GM18517 (cell line): Measurements from ENCODE around the gene TAP1.
A peak's percentile ranks its signal among the peaks of the same experiment; 100 is the strongest.

Source experiments
- ATAC-seq: cut with Tn5 transposase; IDR thresholded peaks from one replicate; pipeline ENCODE4 v1.9.1; 2021; ENCODE audit warnings: mild to moderate bottlenecking, moderate library complexity; ENCODE audit not compliant: unreplicated experiment

Gene TAP1

DNA sequence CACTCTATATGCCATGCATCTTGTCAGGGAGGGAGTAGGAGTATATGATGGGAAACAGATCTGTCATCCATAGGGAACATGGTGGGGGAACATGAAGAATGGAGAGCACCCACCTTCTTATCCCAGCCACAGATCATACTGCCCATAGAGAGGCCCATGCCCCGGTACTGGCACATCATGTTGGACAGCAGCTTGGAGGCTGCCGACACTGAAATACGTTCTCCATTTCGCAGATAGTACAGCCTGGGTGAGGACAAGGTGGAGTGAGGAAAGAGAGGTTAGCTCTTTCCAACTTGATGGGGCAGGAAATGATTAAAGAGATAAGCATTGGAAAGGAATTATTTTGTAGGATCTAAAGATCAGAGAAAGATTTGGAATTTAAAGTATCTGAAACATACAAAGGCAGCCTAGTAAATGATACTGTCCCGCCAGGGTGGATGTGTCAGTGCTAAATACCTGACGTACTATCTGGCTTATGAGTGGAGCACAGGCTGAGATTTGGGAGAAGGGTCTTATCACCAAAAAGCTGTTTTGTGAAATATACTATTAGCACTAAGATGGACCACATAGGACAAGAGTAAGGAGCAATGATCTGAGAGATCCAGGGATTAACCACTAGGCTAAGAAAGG, 11.4 kb downstream of the TAP1 start:
- no peak for ATAC-seq

DNA sequence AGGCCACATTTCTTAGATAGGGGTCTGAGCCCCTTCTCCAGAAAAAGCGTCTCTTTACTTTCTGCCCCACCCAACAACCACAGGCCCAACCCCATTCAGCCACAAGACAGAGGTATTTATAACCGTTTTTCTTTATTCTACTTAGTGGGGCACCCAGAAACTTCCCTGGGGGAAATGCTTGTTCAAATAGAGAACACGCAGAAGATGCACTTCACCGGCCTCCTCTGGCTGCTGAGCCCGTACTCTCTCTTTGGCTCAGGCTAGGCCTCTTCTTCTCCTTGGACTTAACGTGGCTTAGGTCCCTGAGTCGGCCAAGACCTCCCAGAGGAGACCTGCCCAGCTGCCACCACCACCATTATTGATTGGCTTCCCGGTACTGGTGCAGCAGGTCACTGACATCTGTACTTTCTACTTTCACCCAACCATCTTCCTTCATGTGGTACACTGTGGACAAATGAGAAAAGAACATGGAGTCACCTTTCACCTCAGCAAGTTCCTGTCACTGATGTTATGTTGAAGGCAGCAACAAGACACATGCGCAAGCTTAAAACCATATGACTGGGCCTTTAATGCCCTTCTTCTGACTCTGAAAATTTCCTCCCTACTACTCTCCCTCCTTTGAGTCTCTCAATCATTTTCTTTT, 12.8 kb downstream of the TAP1 start:
- no peak for ATAC-seq

DNA sequence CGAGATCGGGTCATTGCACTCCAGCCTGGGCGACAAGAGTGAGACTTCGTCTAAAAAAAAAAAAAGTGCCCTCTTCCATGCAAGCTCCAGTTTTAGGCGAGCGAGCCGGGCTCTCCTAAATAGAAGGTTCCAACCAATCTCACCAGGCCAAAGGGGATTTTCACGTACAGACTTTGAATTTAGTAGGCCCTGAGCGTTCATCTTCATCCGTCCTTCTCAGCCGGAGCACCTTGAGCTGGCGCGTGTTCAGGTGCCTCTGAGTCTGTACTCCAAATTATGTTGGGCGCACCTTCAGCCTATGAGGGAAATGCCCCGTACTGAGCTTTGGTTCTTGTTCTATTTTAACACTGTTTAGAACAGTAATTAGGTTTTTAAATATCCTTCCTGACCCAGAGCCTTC, 14.1 kb downstream of the TAP1 start:
- no peak for ATAC-seq

DNA sequence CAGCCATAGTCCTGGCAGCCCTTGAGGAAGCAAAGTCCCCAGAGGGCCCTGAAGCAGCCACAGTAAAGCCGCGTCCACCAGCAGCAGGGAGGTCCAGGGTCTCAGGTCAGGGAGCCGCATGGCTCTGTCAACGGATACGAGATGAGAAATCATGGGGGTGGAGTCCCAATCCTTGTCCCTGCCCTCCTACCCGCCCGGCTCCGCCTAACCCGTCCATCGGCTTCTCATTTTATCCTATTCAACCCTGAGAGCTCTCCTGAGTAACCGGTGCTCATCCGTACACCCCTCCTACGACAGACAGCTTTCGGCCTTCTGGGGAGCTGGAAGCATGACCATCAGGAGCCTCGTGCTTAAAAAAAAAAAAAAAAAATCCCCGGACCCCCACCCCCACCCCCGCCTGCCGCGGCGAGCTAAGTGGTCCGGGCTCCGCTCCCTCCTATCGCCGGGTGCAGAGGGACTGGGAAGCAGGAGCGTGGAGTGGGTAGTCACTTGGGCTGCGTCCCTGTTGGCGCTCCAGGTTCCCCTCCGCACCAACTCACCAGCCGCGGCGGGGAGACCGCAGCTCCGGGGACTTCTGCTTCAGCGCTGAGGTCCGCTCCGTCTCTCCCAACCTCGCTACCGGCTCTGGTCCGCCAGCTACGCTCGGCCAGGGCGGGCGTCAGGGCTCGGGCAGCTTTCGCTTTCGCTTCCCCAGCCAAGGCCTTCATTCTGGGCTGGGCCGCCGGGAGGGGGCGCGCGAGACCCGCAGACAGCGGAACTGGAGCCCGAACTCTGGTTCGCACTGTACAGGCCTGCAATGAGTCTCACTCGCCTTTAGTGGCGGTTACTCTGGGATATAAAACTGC, 15.2 kb downstream of the TAP1 start, which contains the start of gene TAP2:
Gene TAP2, minus strand, starts transcription at position 626 of the 845 bp plus-strand sequence. Its CDS starts 506 bp downstream, at position 120.
- ATAC-seq: peak; percentile 68

DNA sequence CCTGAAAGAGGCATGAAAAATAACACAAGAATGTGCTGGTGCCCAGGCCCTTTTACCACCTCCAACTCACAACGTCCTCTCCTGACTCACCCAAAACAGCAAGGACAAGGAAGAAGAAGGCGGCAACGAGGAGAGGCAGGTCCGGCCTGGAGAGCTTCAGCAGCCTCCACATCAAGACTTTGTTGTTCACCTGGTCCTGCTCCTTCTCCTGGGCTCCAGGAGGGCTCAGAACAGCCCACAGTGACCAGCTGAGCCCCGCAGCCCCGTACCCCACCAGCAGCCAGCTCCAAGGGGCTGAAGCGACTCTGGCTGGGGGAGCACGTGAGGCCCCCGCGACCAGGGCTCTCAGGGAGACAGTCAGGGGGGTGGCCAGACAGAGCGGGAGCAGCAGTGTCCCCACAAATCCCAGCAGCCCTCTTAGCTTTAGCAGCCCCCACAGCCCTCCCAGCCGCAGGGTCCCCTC, 15.8 kb downstream of the TAP1 start:
- no peak for ATAC-seq

DNA sequence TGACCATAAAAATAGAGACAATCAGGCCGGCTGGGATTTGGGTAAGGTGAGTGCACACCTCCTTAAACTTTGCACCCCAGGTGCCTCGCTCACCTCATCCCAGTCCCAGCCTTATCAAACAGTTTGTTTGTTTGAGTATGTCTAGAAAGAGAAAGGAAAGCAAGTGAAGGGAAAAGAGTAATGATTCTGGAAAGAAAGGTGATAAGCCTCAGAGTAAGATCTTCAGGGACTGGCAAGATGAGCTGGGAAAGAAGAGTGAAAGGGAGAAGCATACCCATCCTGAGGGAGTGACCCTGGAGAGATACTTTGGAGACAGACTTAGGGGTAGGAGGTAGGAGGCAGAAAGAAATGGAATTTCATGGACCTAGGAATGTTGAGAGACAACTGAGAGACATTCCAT, 16.6 kb downstream of the TAP1 start:
- ATAC-seq: no peak

DNA sequence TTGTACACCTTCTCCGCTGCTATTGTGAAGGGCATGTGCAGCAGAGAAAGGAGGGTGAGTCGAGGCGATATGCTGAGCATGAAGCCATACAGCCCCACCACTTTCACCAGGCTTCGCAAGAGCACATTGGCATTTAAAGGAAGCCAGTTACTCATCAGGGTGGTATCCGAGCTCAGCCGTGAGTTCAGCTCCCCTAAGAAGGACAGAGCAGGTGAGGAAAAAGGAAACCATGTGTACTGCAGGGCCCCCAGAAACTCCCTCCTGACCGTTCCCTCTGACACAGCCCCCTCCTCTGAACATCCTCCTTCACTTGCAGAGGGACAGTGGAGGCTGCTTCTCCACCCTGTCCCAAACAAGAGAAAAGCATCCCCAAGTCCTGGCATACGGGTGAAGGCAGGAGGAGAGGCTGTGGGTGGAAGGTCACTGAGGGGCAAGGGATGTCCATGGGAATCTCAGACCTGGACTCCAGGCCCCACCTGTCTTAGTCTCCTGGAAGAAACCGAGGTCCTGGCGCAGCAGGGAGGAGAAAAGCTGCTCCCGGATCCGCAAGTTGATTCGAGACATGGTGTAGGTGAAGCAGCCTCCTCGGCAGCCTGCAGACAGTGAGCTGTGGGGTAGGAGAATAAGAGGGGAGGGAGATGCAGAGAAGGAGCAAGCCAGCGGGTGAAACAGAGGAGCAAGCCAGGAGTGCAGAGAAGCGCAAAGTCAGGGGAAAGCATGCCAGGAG, 18.2 kb downstream of the TAP1 start:
- ATAC-seq: no peak

DNA sequence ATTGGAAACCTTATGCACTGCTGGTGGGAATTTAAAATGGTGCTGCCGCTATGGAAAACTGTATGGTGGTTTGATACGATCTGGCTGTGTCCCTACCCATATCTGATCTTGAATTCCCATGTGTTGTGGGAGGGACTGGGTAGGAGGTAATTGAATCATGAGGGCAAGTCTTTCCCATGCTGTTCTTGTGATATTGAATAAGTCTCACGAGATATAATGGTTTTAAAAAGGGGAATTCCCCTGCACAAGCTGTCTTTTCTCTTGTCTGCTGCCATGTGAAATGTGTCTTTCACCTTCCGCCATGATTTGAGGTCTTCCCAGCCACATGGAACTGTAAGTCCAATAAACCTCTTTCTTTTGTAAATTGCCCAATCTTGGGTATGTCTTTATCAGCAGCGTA, 19.8 kb downstream of the TAP1 start:
- no peak for ATAC-seq

DNA sequence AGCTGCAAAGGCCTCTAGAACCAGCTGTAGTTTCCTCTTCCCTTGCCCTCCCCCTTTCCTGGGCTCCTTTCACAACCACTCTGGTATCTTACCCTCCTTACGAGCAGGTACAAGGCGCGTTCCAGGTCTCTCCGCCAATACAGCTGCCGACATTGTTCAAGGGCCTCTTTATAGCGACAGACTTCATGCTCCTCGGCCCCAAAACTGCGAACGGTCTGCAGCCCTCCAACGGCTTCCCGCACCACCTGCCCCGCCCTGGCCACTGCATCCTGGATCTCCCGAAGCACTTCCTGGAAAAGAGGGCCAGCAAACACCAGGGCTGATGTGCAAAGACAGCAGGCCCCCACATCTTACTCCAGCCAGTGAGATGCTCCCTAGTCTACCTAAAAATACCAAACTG, 21.0 kb downstream of the TAP1 start:
- ATAC-seq: no peak

DNA sequence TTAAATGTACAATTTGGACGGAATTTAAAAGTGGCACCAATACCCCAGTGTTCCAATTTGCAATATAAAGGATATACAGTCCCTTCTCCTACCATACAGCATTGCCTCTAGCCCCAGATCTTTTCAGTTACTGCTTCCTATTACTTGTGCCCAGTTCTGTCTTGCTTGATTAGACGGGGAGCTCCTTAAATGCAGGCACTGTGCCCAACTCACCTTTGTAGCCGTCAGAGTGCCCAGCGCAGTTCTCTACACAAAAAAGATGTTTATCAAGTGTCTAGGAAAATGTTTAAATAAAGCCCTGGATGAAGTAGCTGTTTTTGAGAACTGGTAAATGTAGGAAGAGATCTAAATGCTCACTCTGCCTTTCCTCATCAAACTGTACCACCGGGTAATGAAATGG, 22.6 kb downstream of the TAP1 start:
- no peak for ATAC-seq

DNA sequence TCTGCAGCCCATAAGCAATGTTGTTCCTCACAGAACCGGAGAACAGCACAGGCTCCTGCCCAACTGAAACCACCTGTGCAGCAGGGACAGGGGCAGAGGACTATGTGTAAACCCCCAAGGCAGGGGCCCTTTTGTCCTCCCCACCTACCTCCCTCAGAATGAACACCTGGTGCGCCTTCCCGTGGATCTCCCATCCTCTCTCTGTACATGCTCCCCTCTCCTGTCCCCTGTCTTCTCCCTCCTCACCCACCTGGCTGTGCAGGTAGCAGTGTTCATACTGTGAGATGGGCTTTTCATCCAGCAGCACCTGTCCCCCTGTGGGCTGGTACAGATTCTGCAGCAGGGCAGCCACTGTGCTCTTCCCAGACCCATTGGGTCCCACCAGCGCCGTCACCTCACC, 23.5 kb downstream of the TAP1 start:
- ATAC-seq: no peak

DNA sequence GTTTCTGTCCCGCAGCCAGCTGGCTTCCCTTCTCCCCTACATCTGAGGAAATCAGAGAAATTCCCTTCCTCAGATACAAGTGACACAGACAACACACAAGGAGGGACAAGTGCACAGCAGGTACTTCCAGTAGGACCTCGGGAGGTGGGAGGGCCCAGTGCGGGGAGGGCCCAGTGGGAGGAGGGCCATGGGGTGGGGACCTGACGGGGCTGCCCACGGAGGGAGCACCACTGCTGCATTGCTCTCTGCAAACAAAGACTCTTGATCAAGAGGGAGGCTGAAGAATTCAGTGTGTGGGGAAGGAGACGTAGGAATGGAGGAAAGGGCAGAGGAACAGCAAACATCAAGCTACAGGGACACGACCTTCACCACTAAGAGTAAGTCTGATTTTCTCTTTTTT, 24.0 kb downstream of the TAP1 start:
- no peak for ATAC-seq

DNA sequence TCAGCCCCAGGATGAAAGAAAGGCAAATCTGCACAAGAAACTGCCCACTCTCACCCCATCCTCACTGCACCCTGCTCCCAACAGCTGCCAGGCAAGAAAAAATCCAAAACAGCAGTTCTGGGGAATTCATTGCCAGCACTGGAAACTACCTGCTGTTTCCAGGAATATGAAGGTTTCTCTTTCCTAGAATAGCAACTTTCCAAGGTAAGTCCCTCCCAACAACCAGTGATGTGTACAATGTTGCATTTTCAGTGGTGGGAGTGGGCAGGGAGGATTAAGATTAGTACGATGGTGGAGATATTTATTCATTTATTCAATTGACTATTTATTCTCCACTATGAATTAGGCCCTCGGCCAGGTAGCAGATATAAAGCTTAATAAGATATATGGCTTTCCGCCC, 26.5 kb downstream of the TAP1 start:
- no peak for ATAC-seq

DNA sequence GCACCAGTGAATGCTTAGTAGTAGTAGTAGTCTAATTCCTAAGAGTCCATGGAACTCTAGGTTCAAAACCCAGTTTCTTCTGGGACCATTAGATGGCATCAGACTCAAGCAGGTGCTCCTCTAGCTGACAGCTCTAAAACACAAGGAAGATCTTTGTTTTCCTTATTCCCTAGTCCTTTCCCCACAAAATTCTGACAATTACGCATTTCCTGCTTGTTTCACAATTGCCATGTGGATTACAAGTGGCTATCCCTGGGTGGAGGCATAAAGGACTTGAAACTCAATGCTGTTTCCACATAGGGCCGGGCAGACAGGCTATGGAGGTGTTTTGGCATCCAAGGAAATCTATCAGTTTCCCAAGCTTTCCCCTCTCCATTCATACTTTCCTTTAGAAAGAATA, 27.5 kb downstream of the TAP1 start:
- ATAC-seq: no peak

DNA sequence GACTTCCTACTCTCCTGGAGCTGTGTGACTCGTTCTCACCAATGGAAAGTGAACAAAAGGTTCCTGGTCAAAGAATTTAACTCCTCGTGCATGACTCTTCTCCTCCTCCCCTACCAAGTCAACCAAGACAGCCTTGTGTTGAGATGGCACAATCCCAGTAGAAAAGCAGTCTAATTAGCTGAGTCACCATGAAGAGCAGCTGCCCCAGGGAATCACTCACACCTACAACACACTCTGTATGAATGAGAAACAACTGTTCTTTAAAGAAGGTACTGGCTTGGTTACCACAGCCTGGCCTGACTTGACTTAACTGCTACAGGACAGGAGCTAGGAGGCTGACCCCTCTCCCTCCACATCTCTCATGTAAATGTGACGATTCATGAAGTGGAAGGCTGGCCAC, 33.8 kb downstream of the TAP1 start:
- no peak for ATAC-seq

DNA sequence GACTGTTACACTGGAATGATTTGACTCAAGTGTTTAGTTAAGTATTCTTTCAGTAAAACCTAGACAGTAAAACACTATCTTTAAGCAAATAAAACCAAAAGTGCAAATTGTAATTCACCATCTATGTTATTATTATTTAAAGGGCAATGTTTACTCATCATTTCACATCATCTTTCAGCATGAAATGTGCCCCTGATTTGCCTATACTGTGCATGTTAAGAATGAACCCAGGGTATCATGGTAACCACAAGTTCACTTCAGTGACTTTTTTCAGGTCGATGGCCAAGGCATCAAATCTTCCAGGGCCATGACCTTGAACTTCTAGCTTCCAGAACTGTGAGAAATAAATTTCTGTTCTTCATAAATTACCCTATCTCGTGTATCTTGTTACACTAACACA, 34.6 kb downstream of the TAP1 start:
- ATAC-seq: no peak

DNA sequence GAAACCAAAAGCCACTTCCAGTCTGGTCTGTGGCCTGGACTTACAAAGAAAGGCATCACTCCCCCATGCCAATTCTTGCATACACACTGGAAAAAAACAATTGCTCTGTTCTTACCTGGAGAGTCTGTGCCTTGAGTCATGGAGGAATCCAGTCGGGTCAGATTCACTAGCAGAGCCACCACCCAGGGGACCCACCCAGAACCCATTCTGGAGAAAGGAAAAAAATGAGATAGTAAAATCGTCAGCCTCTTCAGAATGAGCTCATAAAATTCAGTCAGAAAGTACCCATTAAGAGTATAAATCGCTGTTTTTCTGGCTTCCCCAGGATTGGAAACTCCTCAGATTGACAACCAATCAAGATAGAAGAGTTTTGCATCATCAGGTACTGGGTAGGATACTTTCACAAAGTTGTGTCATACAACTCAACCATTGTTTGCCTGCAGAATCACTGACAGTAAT, 36.7 kb downstream of the TAP1 start, which contains the start of gene HLA-DOB:
Gene HLA-DOB, minus strand, starts transcription at position 257 of the 459 bp plus-strand sequence. Its CDS starts 51 bp downstream, at position 206.
- ATAC-seq: peak; percentile 49

DNA sequence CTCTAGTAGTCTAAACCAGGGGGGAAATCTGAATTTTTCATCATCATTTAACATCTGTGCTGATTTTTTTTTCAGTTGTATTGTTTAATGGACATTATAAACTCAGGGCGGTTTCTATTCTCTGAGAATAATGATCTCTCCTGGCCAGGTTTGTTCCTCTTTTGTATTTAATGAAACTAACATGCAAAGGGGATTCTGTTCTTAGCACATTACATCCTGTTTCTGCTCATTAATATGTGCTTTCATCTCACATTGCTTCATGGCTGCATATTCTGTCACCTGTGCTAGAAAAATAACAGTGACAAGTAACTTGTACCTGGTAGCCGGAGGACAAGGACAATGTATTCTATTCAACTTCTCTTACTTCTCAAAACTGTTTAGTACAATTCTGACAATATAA, 37.5 kb downstream of the TAP1 start:
- peak; percentile 55 for ATAC-seq

DNA sequence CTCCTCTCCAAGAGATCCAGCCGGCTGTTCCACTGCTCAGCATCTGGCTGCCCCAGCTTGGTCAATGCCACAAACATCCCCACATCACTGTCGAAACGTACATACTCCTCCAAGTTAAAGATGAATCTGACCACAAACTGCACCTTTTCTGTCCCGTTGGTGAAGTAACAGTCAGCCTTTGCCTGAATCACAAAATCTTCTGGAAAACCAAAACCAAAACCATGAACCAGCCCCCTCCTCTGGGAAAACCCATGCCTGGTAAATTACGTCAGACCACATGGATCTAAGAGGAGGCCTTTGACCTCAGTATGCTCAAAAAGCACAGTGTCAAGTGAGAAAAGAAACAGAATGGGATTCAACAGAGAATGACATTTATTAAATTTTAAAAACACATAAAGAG, 38.4 kb downstream of the TAP1 start:
- no peak for ATAC-seq

DNA sequence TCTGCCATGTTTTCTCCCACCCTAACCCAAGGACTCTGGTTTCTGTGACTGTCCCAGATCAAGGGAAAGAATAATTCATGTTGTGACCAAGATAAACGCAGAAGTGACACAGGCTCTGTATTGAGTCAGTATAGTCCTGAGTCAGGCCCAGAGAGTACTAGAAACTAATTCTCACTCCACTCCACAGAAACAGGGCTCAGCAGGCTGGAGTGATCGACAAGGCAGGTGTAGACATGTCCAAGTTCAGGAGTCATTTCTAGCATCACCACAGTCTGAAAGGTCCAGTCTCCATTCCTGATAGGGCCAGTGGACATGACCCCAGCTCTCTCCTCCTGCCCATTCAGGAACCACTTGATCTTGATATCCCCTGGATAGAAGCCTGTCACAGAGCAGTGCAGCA, 39.4 kb downstream of the TAP1 start:
- no peak for ATAC-seq

DNA sequence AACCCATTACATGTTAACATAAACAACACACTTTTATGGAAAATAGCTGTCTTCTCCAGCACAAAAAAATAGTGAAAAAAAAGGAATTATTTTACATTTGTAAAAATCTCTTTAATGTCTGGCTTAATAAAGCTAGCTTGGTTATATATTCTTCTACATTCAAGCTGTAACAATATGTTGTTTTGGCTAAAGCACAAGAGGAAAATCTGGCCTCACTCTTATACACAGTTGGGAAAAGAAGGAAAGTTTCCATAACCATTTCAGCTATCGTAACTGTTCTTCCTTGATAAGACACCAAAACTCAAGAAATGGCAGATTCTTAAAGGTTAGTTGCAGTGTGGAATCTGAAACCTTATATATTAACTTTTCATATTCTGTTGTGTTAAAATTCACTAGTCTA, 44.3 kb downstream of the TAP1 start:
- ATAC-seq: no peak
